Ishikawa (cell line): ENCODE data around the gene TBC1D14.

ENCODE experiments used
- MAX ChIP-seq: IDR thresholded peaks from 2 replicates; pipeline ENCODE4 v1.6.1; 2012
- REST ChIP-seq: IDR thresholded peaks from 2 replicates; pipeline ENCODE4 v1.6.1; 2012; ENCODE audit warnings: low read depth, mild to moderate bottlenecking

- TF ChIP-seq REST (no peak), MAX (no peak)
Observed at GRCh38 chr4:6935965-6936364, 26.3 kb downstream of the TBC1D14 start.
